ENCODE data around the gene DNAJC4. TPM values are rescaled to one million over a fixed set of nuclear protein-coding genes. Genes with fewer than 3 reads are reported as not detected.

The DNAJC4 gene
- total RNA-seq, 1 donor: 9.8 TPM

DNA sequence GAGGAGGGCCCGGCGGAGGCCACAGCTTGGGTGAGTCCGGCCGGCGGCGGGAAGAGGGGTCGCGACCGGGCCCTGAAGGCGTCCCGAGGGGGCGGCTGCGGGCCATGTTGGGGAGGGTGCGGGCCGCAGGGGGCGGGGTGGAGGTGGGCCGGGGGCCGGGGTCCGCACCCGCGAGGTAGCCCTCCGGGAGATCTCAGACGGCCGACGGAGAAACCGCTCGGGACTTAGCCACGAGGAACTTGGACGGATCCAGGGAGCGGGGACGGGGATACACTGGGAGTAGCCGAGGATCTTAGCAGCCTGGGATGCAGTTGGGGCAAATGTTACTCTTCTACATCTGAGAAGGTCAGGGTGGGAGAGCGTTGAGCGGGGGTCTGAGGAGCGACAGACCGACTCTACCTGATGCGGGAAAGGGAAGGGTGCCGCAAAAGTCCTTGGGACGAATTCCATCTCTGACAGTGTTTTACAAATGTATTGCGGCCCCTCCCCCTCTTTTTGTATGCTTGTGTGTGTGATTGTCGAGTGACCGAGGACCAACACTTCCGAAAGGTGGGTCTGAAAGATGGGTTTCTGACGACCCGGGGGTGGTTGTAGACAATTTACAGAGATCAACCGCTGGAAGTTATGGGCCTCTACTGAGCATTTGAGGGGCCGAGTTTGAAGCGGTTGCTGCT is 43.7 kb upstream of the DNAJC4 start:
- TF ChIP-seq CTCF (IDR thresholded peaks at IDR 0.05; ENCODE audit: extremely low read depth, low read depth, low read length): no peak
- Histone ChIP-seq H4K20me1 (ENCODE audit: insufficient read depth, low read length) (peaks cover 6% of the 10 kb centered on the region), H3K4me1 (ENCODE audit: insufficient read depth, low read length) (peaks cover 22% of the 10 kb centered on the region), H3K36me3 (ENCODE audit: insufficient read depth, low read length) (peaks cover 5% of the 10 kb centered on the region), H3K4me3 (ENCODE audit: insufficient read depth, low read length) (no peak overlapping the region), H3K27ac (ENCODE audit: low read depth, low read length) (no peak overlapping the region), H3K27me3 (ENCODE audit: insufficient read depth, low read length) (no peaks in the 10 kb centered on the region), H2AFZ (ENCODE audit: low read length) (no peak overlapping the region), H3K9me3 (ENCODE audit: low read depth, low read length) (no peaks in the 10 kb centered on the region), H3K79me2 (ENCODE audit: insufficient read depth, low read length) (peaks cover 36% of the 10 kb centered on the region), H3K4me2 (ENCODE audit: insufficient read depth, low read length) (no peak overlapping the region)
- peak; percentile 38 for DNase-seq (ENCODE audit: insufficient read length, low spot score, missing footprints)

DNA sequence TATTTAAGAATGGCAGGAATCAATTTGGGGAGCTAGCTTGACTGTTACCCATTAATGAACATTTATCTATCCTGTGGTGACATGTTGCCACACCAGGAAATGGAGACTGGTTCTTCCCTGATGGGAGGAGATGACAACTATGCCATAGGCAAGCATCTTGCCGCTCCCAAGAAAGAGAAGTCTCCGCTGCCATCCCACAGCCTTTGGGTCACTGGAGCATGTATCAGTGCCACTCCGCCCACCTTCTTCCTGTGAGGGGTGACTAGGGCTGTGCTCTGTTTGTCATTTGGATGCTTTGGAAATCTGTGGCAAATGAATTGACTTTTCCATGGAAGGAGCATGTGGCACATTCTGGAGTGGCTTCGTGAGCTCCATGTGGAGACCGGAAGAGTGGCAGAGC is 37.9 kb upstream of the DNAJC4 start:
- Histone ChIP-seq H3K36me3 (ENCODE audit: insufficient read depth, low read length) (peaks cover 58% of the 10 kb centered on the region), H3K9me3 (ENCODE audit: low read depth, low read length) (no peaks in the 10 kb centered on the region), H3K4me3 (ENCODE audit: insufficient read depth, low read length) (no peak overlapping the region), H3K4me2 (ENCODE audit: insufficient read depth, low read length) (no peak overlapping the region), H3K4me1 (ENCODE audit: insufficient read depth, low read length) (no peaks in the 10 kb centered on the region), H2AFZ (ENCODE audit: low read length) (no peak overlapping the region), H3K27ac (ENCODE audit: low read depth, low read length) (no peak overlapping the region), H3K27me3 (ENCODE audit: insufficient read depth, low read length) (no peaks in the 10 kb centered on the region), H3K79me2 (ENCODE audit: insufficient read depth, low read length) (peaks cover 47% of the 10 kb centered on the region), H4K20me1 (ENCODE audit: insufficient read depth, low read length) (peaks cover 17% of the 10 kb centered on the region)
- no peak for TF ChIP-seq CTCF (IDR thresholded peaks at IDR 0.05; ENCODE audit: extremely low read depth, low read depth, low read length)
- DNase-seq (ENCODE audit: insufficient read length, low spot score, missing footprints): peak; percentile 11

DNA sequence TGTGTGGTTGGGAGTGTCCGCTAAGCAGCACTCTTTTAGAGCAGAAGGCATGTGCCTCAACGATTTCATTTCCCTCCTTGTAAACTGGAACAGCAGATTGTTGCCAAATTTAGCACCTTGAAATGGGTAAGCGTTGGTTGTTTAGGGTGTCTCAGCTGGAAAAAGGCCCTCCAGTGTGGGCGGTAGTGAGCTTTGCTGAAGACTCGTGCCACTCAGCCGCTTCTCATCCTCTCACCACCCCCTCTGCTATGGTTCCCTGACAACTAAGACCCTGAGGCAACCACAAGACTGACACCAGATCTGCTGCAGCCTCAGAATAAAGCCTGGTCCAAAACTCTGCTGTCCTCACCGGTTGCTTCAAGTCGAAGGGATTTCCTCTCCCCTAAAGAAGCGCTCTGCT is 33.7 kb upstream of the DNAJC4 start:
- peaks cover 34% of the 10 kb centered on the region for H3K79me2 ChIP-seq (ENCODE audit: insufficient read depth, low read length)
- no peaks in the 10 kb centered on the region for H3K4me1 ChIP-seq (ENCODE audit: insufficient read depth, low read length)
- H3K27me3 ChIP-seq (ENCODE audit: insufficient read depth, low read length): no peaks in the 10 kb centered on the region
- no peak for TF ChIP-seq CTCF (IDR thresholded peaks at IDR 0.05; ENCODE audit: extremely low read depth, low read depth, low read length)
- H3K4me3 ChIP-seq (ENCODE audit: insufficient read depth, low read length): no peak overlapping the region
- peaks cover 90% of the 10 kb centered on the region for H3K36me3 ChIP-seq (ENCODE audit: insufficient read depth, low read length)
- no peak overlapping the region for H3K27ac ChIP-seq (ENCODE audit: low read depth, low read length)
- no peak for DNase-seq (ENCODE audit: insufficient read length, low spot score, missing footprints)
- no peak overlapping the region for H3K4me2 ChIP-seq (ENCODE audit: insufficient read depth, low read length)
- H2AFZ ChIP-seq (ENCODE audit: low read length): no peak overlapping the region
- no peaks in the 10 kb centered on the region for H3K9me3 ChIP-seq (ENCODE audit: low read depth, low read length)
- peaks cover 14% of the 10 kb centered on the region for H4K20me1 ChIP-seq (ENCODE audit: insufficient read depth, low read length)

GRCh38 chr11:64198511-64198910 is 31.8 kb upstream of the DNAJC4 start:
- peaks cover 93% of the 10 kb centered on the region for H3K36me3 ChIP-seq (ENCODE audit: insufficient read depth, low read length)
- H3K79me2 ChIP-seq (ENCODE audit: insufficient read depth, low read length): peaks cover 15% of the 10 kb centered on the region
- H3K9me3 ChIP-seq (ENCODE audit: low read depth, low read length): no peaks in the 10 kb centered on the region
- no peak overlapping the region for H3K4me3 ChIP-seq (ENCODE audit: insufficient read depth, low read length)
- no peak overlapping the region for H3K27ac ChIP-seq (ENCODE audit: low read depth, low read length)
- no peak for TF ChIP-seq CTCF (IDR thresholded peaks at IDR 0.05; ENCODE audit: extremely low read depth, low read depth, low read length)
- H3K4me2 ChIP-seq (ENCODE audit: insufficient read depth, low read length): no peak overlapping the region
- H4K20me1 ChIP-seq (ENCODE audit: insufficient read depth, low read length): peaks cover 3% of the 10 kb centered on the region
- DNase-seq (ENCODE audit: insufficient read length, low spot score, missing footprints): peak; percentile 46
- H2AFZ ChIP-seq (ENCODE audit: low read length): no peak overlapping the region
- H3K4me1 ChIP-seq (ENCODE audit: insufficient read depth, low read length): no peaks in the 10 kb centered on the region
- H3K27me3 ChIP-seq (ENCODE audit: insufficient read depth, low read length): no peaks in the 10 kb centered on the region
